Inferior parietal cortex (tissue), 1 donor: Measurements from ENCODE around the gene KAT6B.

Experiments used
- DNase-seq: peaks from one replicate; pipeline ENCODE4 v3.0.0-alpha.2; 2016; ENCODE audit errors: extremely low spot score

Gene KAT6B

DNA sequence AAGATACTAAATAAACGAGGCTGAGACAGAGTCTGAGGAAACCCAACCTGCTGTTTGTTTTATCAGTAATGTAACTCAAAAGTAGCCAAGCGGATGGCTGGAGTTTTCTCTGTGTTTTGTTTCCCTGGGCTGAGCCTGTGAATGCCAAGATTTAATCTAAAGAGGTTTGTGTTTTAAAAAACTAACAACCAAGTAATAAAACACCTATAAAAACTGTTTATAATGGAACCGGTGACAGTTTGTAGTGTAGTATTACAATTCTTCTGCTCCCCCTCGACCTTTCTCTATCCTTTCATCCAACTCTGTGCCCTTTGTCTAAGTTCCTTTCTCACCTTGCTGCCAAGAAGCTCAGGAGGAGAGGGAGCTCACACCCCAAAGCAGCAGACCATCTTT lies 2.6 kb upstream of the KAT6B start:
- DNase-seq, result no peak

DNA sequence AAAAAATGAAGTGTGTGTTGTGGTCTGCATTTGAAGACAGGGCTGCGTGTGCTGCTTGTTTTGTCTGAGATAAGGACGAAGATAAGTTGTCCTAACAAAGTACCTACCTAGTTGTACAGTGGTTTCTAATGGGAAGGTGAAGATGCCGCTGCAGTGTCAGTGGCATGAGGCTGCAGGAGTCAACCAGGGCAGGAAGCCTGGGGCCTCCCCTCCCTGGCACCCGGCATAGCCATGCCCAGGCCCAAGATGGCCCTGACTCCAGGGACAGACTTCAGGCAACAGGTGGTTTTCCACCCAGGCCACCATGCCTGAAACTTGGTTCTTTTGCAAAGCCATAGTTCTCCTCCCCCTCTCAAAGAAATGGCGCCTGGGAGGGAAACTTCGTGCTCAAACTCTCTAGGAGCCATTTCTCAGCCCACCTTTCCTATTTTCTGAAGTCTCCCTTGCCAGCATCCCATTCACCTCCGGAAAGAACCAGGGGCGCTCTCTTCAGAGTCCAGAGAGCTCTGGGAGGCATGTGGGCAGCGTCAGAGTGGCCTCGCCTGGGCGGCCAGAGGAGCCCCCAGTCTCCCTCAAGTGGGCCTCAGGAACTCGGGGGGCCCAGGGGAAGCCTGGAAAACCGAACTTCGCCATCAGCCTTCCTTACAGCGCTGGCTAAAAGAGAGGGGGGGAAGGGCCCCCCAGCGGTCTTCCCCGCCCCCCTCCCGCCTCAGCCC lies 2.1 kb upstream of the KAT6B start:
- DNase-seq, result no peak

DNA sequence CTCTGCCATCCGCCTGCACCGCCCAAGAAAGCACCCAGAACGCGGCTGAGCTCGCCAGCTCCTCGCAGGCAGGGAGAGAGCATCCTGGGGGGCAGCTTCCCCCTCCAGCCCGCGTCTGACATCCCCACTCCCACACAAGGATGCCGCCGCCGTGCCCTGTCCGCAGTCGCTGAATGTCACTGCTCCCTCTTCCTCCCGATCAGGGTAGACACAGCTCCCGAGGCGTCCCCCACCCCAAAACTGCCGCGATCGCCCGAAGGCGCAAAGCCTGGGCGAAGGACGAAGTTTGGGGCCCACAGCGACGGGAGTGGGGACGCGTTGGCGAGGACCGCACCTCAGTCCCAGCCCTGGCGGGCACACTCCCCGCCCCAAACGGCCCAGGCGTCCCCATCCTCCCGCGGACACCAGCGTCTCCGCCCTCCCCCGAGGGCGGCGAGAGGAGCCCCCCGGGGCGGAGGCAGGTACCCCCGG lies 1.5 kb upstream of the KAT6B start:
- DNase-seq, result no peak

DNA sequence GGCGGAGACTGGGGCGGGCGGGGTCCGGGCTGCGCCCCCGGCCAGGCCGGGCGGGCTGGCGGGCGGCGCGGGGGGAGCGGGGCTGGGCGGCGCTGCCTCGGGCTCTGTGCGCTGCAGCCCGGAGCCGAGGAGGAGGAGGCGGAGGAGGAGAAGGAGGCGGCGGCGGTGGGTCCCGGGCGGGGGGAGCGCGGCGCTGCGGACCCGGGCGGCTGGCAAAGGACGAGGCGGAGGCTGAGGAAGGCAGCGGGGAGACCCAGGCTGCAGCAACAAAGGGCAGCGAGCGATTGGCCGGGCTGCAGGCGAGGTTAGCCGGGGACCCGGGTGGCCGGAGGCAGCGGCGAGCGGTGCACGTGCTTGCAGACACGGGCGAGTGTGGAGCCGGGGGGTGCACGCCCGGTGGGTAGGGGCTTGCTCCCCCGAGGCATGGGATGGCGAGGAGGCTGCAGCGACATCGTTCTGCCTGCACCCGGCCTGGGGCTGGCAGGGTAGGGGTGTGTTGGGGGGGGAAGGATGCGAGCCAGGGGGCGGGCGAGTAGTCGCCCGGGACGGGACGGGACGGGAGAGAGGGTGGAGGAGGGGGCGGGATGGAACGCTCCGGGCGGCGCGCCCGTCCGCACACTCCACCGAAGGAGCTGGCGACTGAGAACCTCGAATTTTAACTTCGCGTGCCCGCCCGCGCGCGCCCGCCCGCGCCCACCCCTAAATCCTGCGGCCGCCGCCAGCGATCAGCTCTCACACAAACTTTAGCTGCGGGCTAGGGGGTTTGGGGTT lies 844 bp upstream of the KAT6B start:
- no peak for DNase-seq

DNA sequence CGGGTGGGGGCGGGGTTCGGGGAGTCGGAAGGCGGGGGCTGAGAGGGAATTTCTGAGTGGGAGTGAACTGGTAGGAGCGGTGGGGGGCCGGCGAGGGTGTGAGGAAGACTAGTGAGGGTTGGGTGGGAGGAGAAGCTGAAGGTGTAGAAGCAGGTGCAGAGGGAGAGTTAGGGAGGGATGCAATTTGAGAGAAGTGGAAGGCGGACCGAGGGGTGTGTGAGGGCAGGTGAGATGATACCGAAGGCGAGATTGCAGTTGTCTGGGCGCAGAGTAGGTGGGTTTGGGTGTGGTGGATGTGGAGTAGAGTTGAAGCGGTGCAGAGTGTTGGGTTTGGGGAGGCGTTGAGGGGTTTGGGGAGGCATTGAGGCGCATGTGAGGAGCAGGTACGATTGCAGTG lies 643 bp downstream of the KAT6B start:
- DNase-seq, result no peak

DNA sequence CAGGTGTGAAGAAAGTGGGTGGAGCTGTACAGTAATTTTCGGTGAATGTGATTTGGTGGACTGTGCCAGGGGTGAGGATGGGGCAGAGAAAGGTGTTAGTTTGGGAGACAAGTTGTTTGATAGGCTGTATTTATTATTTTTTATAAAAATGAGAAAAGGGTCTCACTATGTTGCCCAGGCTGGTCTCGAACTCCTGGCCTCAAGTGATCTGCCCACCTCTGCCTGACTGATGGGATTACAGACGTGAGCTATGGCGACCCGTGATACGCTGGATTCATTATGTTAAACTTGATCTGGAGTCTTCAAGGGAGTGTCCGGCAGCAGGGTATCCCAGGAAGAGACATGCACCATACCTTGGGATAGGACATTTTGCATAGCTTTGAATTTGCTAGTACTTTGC lies 1.3 kb downstream of the KAT6B start:
- DNase-seq, result no peak

DNA sequence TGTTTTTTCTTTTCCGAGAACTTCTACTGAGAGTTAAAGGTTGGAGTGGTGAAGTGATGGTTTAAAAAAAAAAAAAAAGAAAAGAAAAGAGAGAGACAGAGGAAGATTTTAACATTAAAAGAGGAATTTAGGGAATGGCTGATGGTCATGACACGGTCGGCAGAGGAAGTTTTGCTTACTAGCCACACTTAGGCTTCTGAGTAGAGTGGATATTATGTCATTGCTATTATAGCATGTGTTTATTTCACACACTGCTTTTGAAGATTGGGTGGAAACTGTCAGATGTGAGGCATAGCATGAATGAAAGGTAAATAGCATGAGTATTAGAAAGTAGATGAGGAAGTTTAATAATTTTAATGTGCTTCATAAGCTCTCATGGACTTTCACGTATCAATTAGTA lies 2.5 kb downstream of the KAT6B start:
- DNase-seq, result no peak

DNA sequence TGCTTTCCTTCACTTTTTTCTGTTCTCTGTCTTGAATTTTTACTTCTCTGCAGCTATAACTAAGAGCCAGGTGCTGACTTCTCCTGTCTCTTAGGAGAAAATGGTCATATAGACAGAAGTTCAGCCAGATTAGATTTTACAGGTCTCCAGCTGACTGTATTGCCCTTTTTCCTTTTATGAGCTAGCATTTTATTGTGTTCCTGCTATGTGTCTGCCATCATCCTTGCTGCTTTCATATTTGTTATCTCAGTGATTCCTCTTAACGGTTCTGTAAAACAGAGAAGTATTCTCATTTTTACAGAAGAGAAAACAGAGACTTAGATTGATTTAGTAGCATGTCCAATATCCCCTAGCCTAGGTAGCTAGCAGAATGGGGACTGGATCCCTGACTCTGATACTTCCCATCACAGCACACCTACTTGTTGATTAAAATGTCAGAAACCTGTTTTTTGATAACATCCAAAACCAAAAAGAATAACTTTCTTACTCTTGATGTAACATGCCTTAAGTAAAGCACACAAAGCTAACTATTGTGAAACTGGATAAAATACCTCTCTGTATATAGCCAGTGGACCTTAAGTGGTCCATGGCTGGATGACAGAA lies 5.2 kb downstream of the KAT6B start:
- no peak for DNase-seq

DNA sequence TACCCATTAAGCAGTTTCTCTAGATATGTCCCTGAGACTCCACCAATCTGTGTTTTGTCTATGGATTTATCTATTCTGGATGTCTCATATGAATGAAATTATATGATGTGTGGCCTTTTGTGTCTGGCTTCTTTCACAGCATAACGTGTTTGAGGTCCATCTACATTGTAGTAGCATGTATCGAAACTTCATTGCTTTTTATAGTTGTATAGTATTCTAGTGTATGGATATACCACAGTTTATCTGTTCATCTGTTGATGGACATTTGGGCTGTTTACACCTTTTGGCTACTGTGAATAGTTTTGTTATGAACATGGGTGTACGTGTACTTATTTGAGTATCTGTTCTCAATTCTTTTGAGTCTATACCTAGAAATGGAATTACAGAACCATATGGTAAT lies 9.6 kb downstream of the KAT6B start:
- DNase-seq, result no peak

DNA sequence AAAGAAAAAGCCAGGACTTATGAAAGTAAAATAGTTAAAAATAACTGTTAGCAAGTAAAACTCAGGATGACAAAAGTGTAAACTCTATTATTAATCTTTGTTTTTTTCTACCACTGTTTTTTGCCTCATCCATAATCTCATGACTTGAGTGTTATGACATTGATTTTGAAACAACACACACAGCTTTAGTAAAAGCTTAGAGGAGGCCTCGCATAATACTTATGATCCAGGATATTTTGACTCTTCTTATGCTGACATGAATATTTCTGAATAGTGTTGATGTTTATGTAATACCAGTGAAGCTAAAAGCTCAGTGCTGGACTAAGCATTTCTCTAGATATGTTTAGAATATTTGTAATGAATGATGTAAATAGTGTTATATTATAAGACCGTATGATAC lies 10.5 kb downstream of the KAT6B start:
- no peak for DNase-seq

DNA sequence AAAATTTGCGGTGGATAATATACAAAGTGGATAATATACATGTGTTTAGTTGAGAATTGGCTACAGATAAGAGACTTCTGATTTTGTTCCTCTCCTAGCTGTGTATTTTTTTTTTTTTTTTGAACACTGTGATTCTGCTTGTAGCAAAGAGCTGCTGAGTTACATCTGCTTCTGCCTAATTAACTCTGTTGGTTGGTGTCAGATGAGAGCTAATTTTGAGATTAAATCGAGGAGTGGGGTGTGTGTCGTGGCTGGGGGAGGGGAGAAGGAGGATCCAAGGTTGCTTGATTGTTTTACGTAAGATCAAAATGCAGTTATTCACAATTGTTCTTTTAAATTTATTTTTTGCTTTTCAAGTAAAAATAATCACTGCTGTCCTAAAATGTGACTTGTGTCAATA lies 11.3 kb downstream of the KAT6B start:
- no peak for DNase-seq

DNA sequence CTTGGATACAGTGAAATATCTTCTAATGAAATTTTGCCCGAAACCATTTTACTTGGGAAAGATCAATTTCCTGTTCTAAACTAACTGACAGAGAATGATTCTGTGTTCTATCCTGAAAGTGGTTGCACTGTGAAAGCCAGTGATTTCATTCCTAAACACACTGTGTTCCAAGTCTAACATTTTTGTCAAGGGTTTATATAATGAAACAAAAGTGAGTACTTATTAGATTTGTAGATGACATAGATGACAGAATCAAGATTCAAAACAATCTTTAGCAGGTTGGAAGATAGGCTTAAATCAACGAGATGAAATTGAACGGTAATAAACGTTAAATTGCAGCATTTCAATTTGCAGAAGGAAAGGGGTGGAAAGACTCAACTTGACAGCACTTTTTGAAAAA lies 13.3 kb downstream of the KAT6B start:
- DNase-seq, result no peak

DNA sequence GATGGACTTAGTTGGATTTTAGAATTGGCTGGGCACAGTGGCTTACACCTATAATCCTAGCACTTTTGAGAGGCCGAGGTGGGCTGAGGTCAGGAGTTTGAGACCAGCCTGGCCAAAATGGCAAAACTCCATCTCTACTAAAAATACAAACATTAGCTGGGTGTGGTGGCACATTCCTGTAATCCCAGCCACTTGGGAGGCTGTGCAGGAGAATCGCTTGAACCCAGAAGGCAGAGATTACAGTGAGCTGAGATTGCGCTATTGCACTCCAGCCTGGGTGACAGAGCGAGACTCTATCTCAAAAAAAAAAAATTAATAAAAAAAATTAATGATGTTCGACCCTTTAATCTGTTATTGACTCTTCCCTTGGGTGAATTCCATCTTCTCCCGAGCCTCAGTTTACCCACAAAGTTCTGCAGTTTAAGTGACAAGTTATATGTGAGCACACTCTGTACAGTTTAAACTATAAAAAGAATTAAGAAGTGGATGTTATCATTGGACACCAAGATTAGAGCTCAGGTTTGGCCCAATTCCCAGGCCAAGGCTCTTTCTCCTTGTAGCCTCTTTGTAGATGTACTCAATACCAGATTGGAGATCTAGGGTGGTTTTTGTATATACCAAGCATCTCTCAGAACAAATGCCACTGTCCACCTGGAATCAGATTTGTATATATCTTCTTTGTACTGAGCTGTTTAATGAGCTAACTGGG lies 15.0 kb downstream of the KAT6B start:
- no peak for DNase-seq

DNA sequence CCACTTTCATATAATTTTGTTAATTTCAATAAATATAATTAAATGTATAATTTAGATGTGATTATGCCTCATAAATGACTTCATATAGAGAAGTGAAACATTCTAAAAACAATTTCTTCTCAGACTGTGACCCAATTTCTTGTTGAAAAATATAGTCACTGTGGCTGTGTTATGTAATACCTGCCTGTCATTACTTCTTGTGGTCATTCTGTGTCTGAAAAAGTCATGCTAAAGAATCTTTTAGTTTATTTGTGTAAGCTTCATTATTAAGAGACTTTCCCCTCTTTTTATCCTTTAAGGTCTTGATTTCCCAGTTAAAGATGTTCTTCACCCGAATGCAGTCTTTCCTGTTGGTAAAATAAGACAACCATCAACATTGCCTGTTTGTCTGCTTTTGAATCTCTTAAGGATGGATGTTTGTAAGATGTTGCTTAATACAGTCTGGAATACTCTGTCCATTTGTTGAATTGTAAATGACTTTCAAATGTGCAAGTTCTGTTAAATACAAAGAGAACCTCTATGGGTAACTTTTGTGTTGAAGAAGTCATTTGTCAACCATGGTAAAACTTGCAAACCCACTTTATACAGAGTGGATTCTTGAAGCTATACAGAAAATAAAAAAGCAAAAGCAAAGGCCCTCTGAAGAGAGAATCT lies 16.0 kb downstream of the KAT6B start:
- DNase-seq, result no peak

DNA sequence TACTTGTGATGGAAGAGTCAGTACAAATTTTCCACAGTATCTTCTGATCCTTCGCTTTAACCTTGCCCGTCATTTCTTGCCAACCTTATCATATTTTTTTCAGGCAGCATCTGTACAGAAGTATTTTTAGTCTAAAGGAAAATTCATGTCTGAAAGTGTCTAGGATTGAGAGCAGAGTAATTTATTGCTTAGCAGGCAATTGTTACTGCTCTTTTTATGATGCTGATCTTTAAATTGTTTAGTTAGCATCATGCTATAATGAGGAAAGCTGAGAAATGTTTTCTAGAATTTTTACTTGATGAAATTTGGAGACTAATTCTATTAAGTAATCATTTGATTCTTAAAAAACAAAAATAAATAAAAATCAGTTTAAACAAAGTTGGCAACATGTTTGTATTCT lies 20.6 kb downstream of the KAT6B start:
- DNase-seq, result no peak

DNA sequence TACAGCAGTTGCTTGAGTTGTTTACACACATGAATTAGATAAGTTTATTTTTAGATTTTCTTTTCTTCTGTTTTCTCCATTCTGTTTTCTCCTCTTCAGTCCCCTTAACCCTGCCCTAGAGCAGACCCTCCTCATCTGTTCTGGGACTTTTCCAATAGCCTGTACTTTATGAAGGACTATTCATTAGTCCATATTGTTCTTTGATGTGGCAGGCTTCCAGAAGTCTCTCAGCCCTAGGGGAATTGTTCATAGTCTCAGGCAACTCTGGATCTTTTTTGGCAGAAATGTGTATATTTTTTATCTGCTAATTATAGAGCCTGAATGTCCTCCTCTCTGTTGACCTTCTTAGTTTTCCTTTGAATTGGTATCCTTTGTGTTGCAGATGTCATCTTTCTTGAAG lies 25.4 kb downstream of the KAT6B start:
- DNase-seq, result no peak

DNA sequence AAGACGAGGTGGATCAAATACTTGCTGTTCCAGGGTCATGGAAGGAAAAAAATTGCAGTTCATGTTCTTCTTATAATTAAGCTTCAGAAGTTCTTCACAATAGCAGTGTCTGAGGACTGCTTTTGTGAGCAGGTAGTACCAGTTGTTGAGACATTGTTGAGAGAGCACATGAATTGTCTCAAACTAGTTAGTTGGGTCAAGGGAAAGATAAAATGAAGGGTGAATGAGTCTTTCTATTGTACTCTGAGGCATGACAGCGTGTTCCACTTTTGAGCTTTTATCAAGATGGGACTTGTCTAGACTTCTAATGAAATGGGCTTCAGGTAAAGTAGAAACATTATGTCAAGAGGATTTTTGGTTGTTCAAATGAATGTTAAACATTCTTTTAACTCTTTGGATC lies 26.0 kb downstream of the KAT6B start:
- DNase-seq, result no peak

DNA sequence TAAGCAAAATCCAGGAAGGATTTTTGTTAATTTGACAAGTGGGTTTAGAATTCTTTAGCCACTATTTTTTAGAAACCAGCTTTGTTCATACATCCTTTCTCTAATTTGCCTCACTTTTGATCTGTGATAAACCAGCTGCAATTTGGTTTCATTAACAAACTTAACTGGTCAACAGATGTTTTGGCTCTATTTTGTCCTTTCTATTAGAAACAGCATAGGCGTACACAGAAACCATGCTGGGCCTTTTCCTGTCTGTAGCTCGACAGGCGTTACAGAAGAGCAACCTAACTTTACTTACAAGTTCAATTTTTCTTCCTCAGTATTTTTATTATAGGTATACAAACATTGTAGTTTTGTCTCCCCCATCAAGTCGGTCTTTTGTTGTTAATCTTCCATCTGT lies 28.2 kb downstream of the KAT6B start:
- no peak for DNase-seq

DNA sequence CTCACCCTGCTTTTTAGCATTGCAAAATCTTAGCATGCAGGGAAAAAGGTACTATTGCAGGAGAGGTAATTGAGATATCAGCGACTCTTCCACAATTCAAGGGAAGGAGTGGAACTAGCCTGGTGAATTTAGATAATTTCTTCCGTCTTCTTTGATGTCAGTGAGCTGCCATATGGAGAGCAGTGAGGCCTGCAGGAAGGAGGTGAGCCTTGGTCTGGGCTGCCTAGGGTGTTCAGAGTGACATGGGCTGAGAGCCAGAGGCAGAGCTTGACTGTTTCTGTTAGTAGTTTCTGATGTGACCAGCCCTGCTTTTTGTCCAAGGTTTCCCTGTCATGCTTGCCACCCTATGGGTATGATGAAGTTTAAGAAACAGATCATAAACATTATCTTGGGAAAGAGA lies 28.6 kb downstream of the KAT6B start:
- DNase-seq, result no peak

DNA sequence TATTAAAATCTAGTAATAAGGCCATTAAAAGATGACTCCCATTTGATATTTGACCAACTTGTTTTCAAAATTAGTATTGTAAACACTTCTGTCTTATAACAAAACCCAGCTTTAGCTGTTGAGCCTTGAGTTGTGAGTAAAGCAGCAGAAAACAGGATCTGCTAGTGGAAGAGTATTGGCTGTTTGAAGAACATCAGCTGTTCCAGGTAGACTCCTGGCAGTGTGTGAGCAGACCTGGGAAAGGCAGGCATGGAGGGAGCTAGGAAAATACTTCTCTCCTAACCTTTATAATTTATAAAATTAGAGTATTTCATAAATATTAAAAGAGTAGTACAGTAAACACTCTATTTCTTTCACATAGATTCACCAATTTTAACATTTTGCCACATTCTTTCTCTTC lies 29.0 kb downstream of the KAT6B start:
- no peak for DNase-seq

DNA sequence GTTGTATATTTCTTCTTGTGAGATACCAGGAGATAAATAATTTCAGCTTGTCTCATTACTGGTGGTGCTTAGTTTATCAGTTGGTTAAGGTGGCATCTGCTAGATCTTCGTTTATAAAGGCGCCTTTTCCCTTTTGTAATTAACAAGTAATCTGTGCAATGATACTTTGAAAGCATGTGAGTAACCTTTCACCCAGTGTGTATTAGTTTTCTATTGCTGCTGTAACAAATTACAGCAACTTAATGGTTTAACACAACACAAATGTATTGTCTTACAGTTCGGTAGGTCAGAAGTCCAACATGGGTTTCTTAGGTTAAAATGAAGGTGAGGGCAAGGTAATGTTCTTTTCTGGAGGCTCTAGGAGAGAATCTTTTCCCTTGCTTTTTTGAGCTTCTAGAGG lies 30.5 kb downstream of the KAT6B start:
- DNase-seq, result no peak

DNA sequence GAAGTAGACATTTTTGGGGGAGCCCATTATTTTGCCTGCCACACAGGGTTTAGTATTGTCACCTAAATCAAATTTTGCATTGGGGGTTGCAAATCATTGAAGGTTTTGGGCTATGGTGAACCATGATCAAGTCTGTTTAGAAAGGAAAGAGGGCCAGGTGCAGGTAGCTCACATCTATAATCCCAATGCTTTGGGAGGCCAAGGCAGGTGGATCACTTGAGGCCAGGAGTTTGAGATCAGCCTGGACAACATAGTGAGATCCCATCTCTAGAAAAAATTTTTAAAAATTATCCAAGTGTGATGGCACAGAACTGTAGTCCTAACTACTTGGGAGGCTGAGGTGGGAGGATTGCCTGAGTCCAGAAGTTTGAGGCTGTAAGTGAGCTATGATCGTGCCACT lies 31.2 kb downstream of the KAT6B start:
- no peak for DNase-seq
